Neuron (in vitro differentiated cells): ENCODE data around the gene VIP.

Experiments
- H2AFZ ChIP-seq: one replicate; pipeline ENCODE4 v1.6.1; 2013; ENCODE audit warnings: low read depth, mild to moderate bottlenecking, inconsistent platforms, low read length, moderate library complexity
- H3K27me3 ChIP-seq: one replicate; pipeline ENCODE4 v1.6.1; 2013; ENCODE audit warnings: low read length; ENCODE audit not compliant: insufficient read depth
- H3K36me3 ChIP-seq: one replicate; pipeline ENCODE4 v1.6.1; 2013; ENCODE audit warnings: low read length; ENCODE audit not compliant: insufficient read depth
- H3K4me1 ChIP-seq: one replicate; pipeline ENCODE4 v1.6.1; 2013; ENCODE audit warnings: low read length; ENCODE audit not compliant: insufficient read depth
- H3K4me3 ChIP-seq: 2 replicates; pipeline ENCODE4 v1.5.1; 2013; ENCODE audit warnings: mild to moderate bottlenecking, low read length, moderate library complexity
- H3K9me3 ChIP-seq: one replicate; pipeline ENCODE4 v1.6.1; 2013; ENCODE audit warnings: low read length

VIP gene

GRCh38 chr6:152745509-152746171 is 5.0 kb upstream of the VIP start:
- no peaks in the 10 kb centered on the region for H3K27me3 ChIP-seq
- no peak overlapping the region for H3K4me3 ChIP-seq
- no peaks in the 10 kb centered on the region for H3K36me3 ChIP-seq
- H3K9me3 ChIP-seq: no peaks in the 10 kb centered on the region
- H2AFZ ChIP-seq: no peak overlapping the region
- no peaks in the 10 kb centered on the region for H3K4me1 ChIP-seq

GRCh38 chr6:152746172-152746553 is 4.4 kb upstream of the VIP start:
- H2AFZ ChIP-seq: no peak overlapping the region
- no peaks in the 10 kb centered on the region for H3K4me1 ChIP-seq
- no peaks in the 10 kb centered on the region for H3K36me3 ChIP-seq
- H3K9me3 ChIP-seq: no peaks in the 10 kb centered on the region
- H3K27me3 ChIP-seq: no peaks in the 10 kb centered on the region
- H3K4me3 ChIP-seq: no peak overlapping the region

GRCh38 chr6:152748843-152749242 is 1.8 kb upstream of the VIP start:
- Histone ChIP-seq H3K36me3 (no peaks in the 10 kb centered on the region), H2AFZ (no peak overlapping the region), H3K4me1 (no peaks in the 10 kb centered on the region), H3K9me3 (no peaks in the 10 kb centered on the region), H3K4me3 (no peak overlapping the region), H3K27me3 (no peaks in the 10 kb centered on the region)

- no peak overlapping the region for H3K4me3 ChIP-seq
- H3K9me3 ChIP-seq: no peaks in the 10 kb centered on the region
- H3K4me1 ChIP-seq: no peaks in the 10 kb centered on the region
- H3K27me3 ChIP-seq: no peaks in the 10 kb centered on the region
- no peaks in the 10 kb centered on the region for H3K36me3 ChIP-seq
- no peak overlapping the region for H2AFZ ChIP-seq
Observed at GRCh38 chr6:152749336-152749735, 1.3 kb upstream of the VIP start.

GRCh38 chr6:152765331-152765730 is 14.7 kb downstream of the VIP start:
- no peaks in the 10 kb centered on the region for H3K27me3 ChIP-seq
- no peaks in the 10 kb centered on the region for H3K36me3 ChIP-seq
- no peak overlapping the region for H3K4me3 ChIP-seq
- H3K9me3 ChIP-seq: no peaks in the 10 kb centered on the region
- no peak overlapping the region for H2AFZ ChIP-seq
- H3K4me1 ChIP-seq: no peaks in the 10 kb centered on the region

- Histone ChIP-seq H3K36me3 (no peaks in the 10 kb centered on the region), H3K4me3 (no peak overlapping the region), H2AFZ (no peak overlapping the region), H3K27me3 (no peaks in the 10 kb centered on the region), H3K4me1 (no peaks in the 10 kb centered on the region), H3K9me3 (no peaks in the 10 kb centered on the region)
Observed at GRCh38 chr6:152769159-152769558, 18.6 kb downstream of the VIP start.

GRCh38 chr6:152769993-152770392 is 19.4 kb downstream of the VIP start:
- no peaks in the 10 kb centered on the region for H3K36me3 ChIP-seq
- no peaks in the 10 kb centered on the region for H3K9me3 ChIP-seq
- H3K4me1 ChIP-seq: no peaks in the 10 kb centered on the region
- H3K27me3 ChIP-seq: no peaks in the 10 kb centered on the region
- H3K4me3 ChIP-seq: no peak overlapping the region
- no peak overlapping the region for H2AFZ ChIP-seq

GRCh38 chr6:152771061-152771687 is 20.6 kb downstream of the VIP start:
- Histone ChIP-seq H3K27me3 (no peaks in the 10 kb centered on the region), H3K36me3 (no peaks in the 10 kb centered on the region), H3K9me3 (no peaks in the 10 kb centered on the region), H2AFZ (no peak overlapping the region), H3K4me3 (no peak overlapping the region), H3K4me1 (no peaks in the 10 kb centered on the region)

- Histone ChIP-seq H3K27me3 (no peaks in the 10 kb centered on the region), H3K36me3 (no peaks in the 10 kb centered on the region), H3K4me1 (no peaks in the 10 kb centered on the region), H2AFZ (no peak overlapping the region), H3K9me3 (no peaks in the 10 kb centered on the region), H3K4me3 (no peak overlapping the region)
Observed at GRCh38 chr6:152775428-152775827, 24.8 kb downstream of the VIP start.

GRCh38 chr6:152776833-152777232 is 26.2 kb downstream of the VIP start:
- no peaks in the 10 kb centered on the region for H3K4me1 ChIP-seq
- H3K27me3 ChIP-seq: no peaks in the 10 kb centered on the region
- H3K36me3 ChIP-seq: no peaks in the 10 kb centered on the region
- H3K4me3 ChIP-seq: no peak overlapping the region
- H2AFZ ChIP-seq: no peak overlapping the region
- H3K9me3 ChIP-seq: no peaks in the 10 kb centered on the region

GRCh38 chr6:152783217-152783878 is 32.8 kb downstream of the VIP start:
- Histone ChIP-seq H3K9me3 (no peaks in the 10 kb centered on the region), H3K4me3 (no peak overlapping the region), H2AFZ (no peak overlapping the region), H3K4me1 (no peaks in the 10 kb centered on the region), H3K27me3 (no peaks in the 10 kb centered on the region), H3K36me3 (no peaks in the 10 kb centered on the region)

- H3K4me3 ChIP-seq: no peak overlapping the region
- H3K36me3 ChIP-seq: no peaks in the 10 kb centered on the region
- H3K4me1 ChIP-seq: no peaks in the 10 kb centered on the region
- H2AFZ ChIP-seq: no peak overlapping the region
- no peaks in the 10 kb centered on the region for H3K9me3 ChIP-seq
- no peaks in the 10 kb centered on the region for H3K27me3 ChIP-seq
Observed at GRCh38 chr6:152794696-152795095, 44.1 kb downstream of the VIP start.

- H3K9me3 ChIP-seq: no peaks in the 10 kb centered on the region
- no peaks in the 10 kb centered on the region for H3K27me3 ChIP-seq
- H3K36me3 ChIP-seq: no peaks in the 10 kb centered on the region
- no peaks in the 10 kb centered on the region for H3K4me1 ChIP-seq
- H3K4me3 ChIP-seq: no peak overlapping the region
- H2AFZ ChIP-seq: no peak overlapping the region
Observed at GRCh38 chr6:152804150-152804549, 53.6 kb downstream of the VIP start.
